BE2C (cell line): Measurements from ENCODE around the gene GUK1.

Experiments
- DNase-seq: peaks from one replicate; pipeline ENCODE4 v3.0.0-alpha.2; 2020
- H3K27me3 ChIP-seq: fragments of 250-450 bp; sonication (Bioruptor Pico); 2 replicates; pipeline ENCODE4 v1.5.1; 2020; ENCODE audit warnings: mild to moderate bottlenecking
- H3K36me3 ChIP-seq: fragments of 250-450 bp; sonication (Bioruptor Pico); 2 replicates; pipeline ENCODE4 v1.5.1; 2020; ENCODE audit warnings: mild to moderate bottlenecking
- H3K4me1 ChIP-seq: fragments of 250-450 bp; sonication (Bioruptor Pico); 2 replicates; pipeline ENCODE4 v1.5.1; 2020
- H3K4me3 ChIP-seq: 2 replicates; pipeline ENCODE4 v1.5.1; 2011; ENCODE audit warnings: low read depth, low read length
- H3K9me3 ChIP-seq: fragments of 250-450 bp; sonication (Bioruptor Pico); 2 replicates; pipeline ENCODE4 v1.5.1; 2020
- CTCF ChIP-seq: IDR thresholded peaks from 2 replicates; pipeline ENCODE4 v1.5.1; 2012; ENCODE audit warnings: mild to moderate bottlenecking, low read depth, low read length

GUK1 gene

GRCh38 chr1:228102791-228103620, 37.1 kb upstream of the GUK1 start, which contains the start of gene C1orf35:
Gene C1orf35 (minus strand): TSS chr1:228103325. CDS start chr1:228103227, 98 bp downstream.
- peaks cover 35% of the 10 kb centered on the region for H3K36me3 ChIP-seq
- no peaks in the 10 kb centered on the region for H3K4me1 ChIP-seq

GRCh38 chr1:228104526-228105269, 35.4 kb upstream of the GUK1 start:
- H3K4me3 ChIP-seq, result no peak overlapping the region
- H3K36me3 ChIP-seq, result peaks cover 25% of the 10 kb centered on the region

More at GRCh38 chr1:228102791-228103620, 37.1 kb upstream of the GUK1 start, which contains the start of gene C1orf35:
- Histone ChIP-seq H3K27me3 (no peaks in the 10 kb centered on the region), H3K4me3 (peak within 1 kb of the TSS; percentile 68), H3K9me3 (no peaks in the 10 kb centered on the region)
- no peak for TF ChIP-seq CTCF
- peak; percentile 97 for DNase-seq

GRCh38 chr1:228105270-228105995, 34.6 kb upstream of the GUK1 start:
- peaks cover 17% of the 10 kb centered on the region for H3K36me3 ChIP-seq
- no peak for DNase-seq
- no peaks in the 10 kb centered on the region for H3K27me3 ChIP-seq
- H3K4me3 ChIP-seq, result no peak overlapping the region
- H3K9me3 ChIP-seq, result no peaks in the 10 kb centered on the region
- no peaks in the 10 kb centered on the region for H3K4me1 ChIP-seq
- no peak for TF ChIP-seq CTCF

More at GRCh38 chr1:228104526-228105269, 35.4 kb upstream of the GUK1 start:
- DNase-seq, result no peak
- H3K9me3 ChIP-seq, result no peaks in the 10 kb centered on the region
- no peaks in the 10 kb centered on the region for H3K4me1 ChIP-seq
- H3K27me3 ChIP-seq, result no peaks in the 10 kb centered on the region
- TF ChIP-seq CTCF, result no peak

GRCh38 chr1:228105996-228106799, 33.9 kb upstream of the GUK1 start:
- no peaks in the 10 kb centered on the region for H3K27me3 ChIP-seq
- peaks cover 14% of the 10 kb centered on the region for H3K36me3 ChIP-seq
- no peak for TF ChIP-seq CTCF
- DNase-seq, result no peak
- no peak overlapping the region for H3K4me3 ChIP-seq
- H3K9me3 ChIP-seq, result no peaks in the 10 kb centered on the region
- no peaks in the 10 kb centered on the region for H3K4me1 ChIP-seq

- no peaks in the 10 kb centered on the region for H3K4me1 ChIP-seq
- no peak overlapping the region for H3K4me3 ChIP-seq
- DNase-seq, result no peak
- peaks cover 14% of the 10 kb centered on the region for H3K36me3 ChIP-seq
- no peaks in the 10 kb centered on the region for H3K9me3 ChIP-seq
- TF ChIP-seq CTCF, result no peak
- no peaks in the 10 kb centered on the region for H3K27me3 ChIP-seq
Observed at GRCh38 chr1:228106800-228107054, 33.4 kb upstream of the GUK1 start.
